GM19452 (cell line): Measurements from ENCODE around the gene EML6.

ENCODE experiments used
- ATAC-seq: cut with Tn5 transposase; IDR thresholded peaks from one replicate; pipeline ENCODE4 v1.9.1; 2021; ENCODE audit not compliant: unreplicated experiment

EML6 gene

DNA sequence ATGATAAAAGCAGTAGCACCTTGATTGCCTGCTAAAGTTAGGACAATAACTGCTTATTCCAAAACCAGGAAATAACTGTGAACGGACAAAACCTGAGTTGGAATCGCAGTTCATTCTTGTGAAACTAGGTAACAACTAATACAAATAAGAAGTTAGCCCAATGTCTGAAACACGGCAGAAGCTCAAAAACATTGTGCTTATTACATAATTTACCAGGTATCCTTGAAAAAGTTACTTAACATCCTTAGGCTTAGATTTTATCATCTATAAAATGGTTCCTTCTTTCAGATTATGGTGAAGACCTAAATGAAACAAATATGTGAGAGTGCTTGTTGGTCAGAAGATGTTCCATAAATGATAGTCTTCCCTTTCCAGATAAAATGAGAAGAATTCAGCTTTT lies 294.4 kb downstream of the EML6 start:
- no peak for ATAC-seq

GRCh38 chr2:55018619-55019018 lies 295.2 kb downstream of the EML6 start:
- no peak for ATAC-seq

- no peak for ATAC-seq
Measured at GRCh38 chr2:55019526-55020258, 296.2 kb downstream of the EML6 start.
